DMS 273 (cell line): Measurements from ENCODE around the gene MOK.

ENCODE experiments used
- DNase-seq: peaks from one replicate; lab custom pipeline; 2025; ENCODE audit not compliant: unreplicated experiment; lab: John Stamatoyannopoulos, UW

MOK gene

GRCh38 chr14:102285106-102285505 lies 19.9 kb downstream of the MOK start:
- DNase-seq: no peak

- DNase-seq: no peak
Measured at GRCh38 chr14:102283631-102284129, 21.3 kb downstream of the MOK start.

GRCh38 chr14:102282751-102283465 lies 22.1 kb downstream of the MOK start:
- DNase-seq: no peak

- no peak for DNase-seq
Measured at GRCh38 chr14:102280376-102280962, 24.5 kb downstream of the MOK start.

- no peak for DNase-seq
Measured at GRCh38 chr14:102279688-102280348, 25.1 kb downstream of the MOK start.

- DNase-seq: no peak
Measured at GRCh38 chr14:102279282-102279681, 25.7 kb downstream of the MOK start.

GRCh38 chr14:102278631-102278935 lies 26.4 kb downstream of the MOK start:
- DNase-seq: no peak

- DNase-seq: peak; percentile 12
Measured at GRCh38 chr14:102277874-102278630, 26.9 kb downstream of the MOK start.

GRCh38 chr14:102275866-102276265 lies 29.1 kb downstream of the MOK start:
- DNase-seq: no peak

- DNase-seq: no peak
Measured at GRCh38 chr14:102272392-102272791, 32.6 kb downstream of the MOK start.

- DNase-seq: peak; percentile 13
Measured at GRCh38 chr14:102264775-102265174, 40.2 kb downstream of the MOK start.

GRCh38 chr14:102264355-102264754 lies 40.6 kb downstream of the MOK start:
- no peak for DNase-seq

- peak; percentile 95 for DNase-seq
Measured at GRCh38 chr14:102262929-102263462, 42.0 kb downstream of the MOK start.

- no peak for DNase-seq
Measured at GRCh38 chr14:102258136-102258535, 46.8 kb downstream of the MOK start.

GRCh38 chr14:102256716-102257115 lies 48.2 kb downstream of the MOK start:
- DNase-seq: peak; percentile 31

- DNase-seq: no peak
Measured at GRCh38 chr14:102255401-102256190, 49.4 kb downstream of the MOK start.

- DNase-seq: no peak
Measured at GRCh38 chr14:102252834-102253801, 51.8 kb downstream of the MOK start.

GRCh38 chr14:102251161-102251560 lies 53.8 kb downstream of the MOK start:
- no peak for DNase-seq

- no peak for DNase-seq
Measured at GRCh38 chr14:102250636-102251035, 54.3 kb downstream of the MOK start.
